ENCODE results near the gene TECPR2. TPM values are rescaled to one million over a fixed set of nuclear protein-coding genes. Genes with fewer than 3 reads are reported as not detected.
"Not testable (repeated sequence)": the region's sequence is repeated elsewhere in the genome, so short reads cannot be mapped to it uniquely, and the experiment has no call there.

Gene TECPR2
- total RNA-seq, 1 donor from 2014 or later, result 14.6 TPM

- no peak for DNase-seq
These were observed 148.1 kb downstream of the TECPR2 start for GRCh38 chr14:102510616-102511520.

GRCh38 chr14:102511538-102511937 lies 148.8 kb downstream of the TECPR2 start:
- no peak for DNase-seq

- no peak for DNase-seq
These were observed 150.1 kb downstream of the TECPR2 start for GRCh38 chr14:102512793-102513300.

GRCh38 chr14:102513899-102514772 lies 151.4 kb downstream of the TECPR2 start:
- DNase-seq, result no peak

- DNase-seq, result no peak
These were observed 152.4 kb downstream of the TECPR2 start for GRCh38 chr14:102514987-102515733.

GRCh38 chr14:102516531-102517391 lies 154.0 kb downstream of the TECPR2 start:
- peak; percentile 48 for DNase-seq

GRCh38 chr14:102517392-102518062 lies 154.8 kb downstream of the TECPR2 start:
- no peak for DNase-seq

GRCh38 chr14:102518063-102518648 lies 155.4 kb downstream of the TECPR2 start:
- DNase-seq, result no peak

- not testable (repeated sequence) for DNase-seq
These were observed 157.0 kb downstream of the TECPR2 start for GRCh38 chr14:102519709-102520108.

- no peak for DNase-seq
These were observed 160.4 kb downstream of the TECPR2 start for GRCh38 chr14:102523200-102523568.

GRCh38 chr14:102523569-102524450 lies 161.1 kb downstream of the TECPR2 start:
- DNase-seq, result no peak

- peak; percentile 99 for DNase-seq
These were observed 161.9 kb downstream of the TECPR2 start for GRCh38 chr14:102524451-102525218.

GRCh38 chr14:102525219-102525928 lies 162.6 kb downstream of the TECPR2 start:
- peak; percentile 66 for DNase-seq

GRCh38 chr14:102525929-102526497 lies 163.3 kb downstream of the TECPR2 start:
- DNase-seq, result no peak

- peak; percentile 61 for DNase-seq
These were observed 165.9 kb downstream of the TECPR2 start for GRCh38 chr14:102528431-102529170.

- no peak for DNase-seq
These were observed 168.2 kb downstream of the TECPR2 start for GRCh38 chr14:102530828-102531478.

Data from dermis blood vessel endothelial cell (primary cell).